Measurements from ENCODE around the gene CHN1.

CHN1 gene

GRCh38 chr2:174882416-174882815, 122.8 kb downstream of the CHN1 start:
- H3K4me3 ChIP-seq (ENCODE audit: low read depth, low read length), result no peak overlapping the region
- no peak for TF ChIP-seq CTCF (conservative IDR thresholded peaks at IDR 0.05; ENCODE audit: low read depth, low read length)
- no peak for DNase-seq (ENCODE audit: low read depth)

- H3K4me3 ChIP-seq (ENCODE audit: low read depth, low read length), result no peak overlapping the region
- DNase-seq (ENCODE audit: low read depth), result no peak
- TF ChIP-seq CTCF (conservative IDR thresholded peaks at IDR 0.05; ENCODE audit: low read depth, low read length), result no peak
Measured at GRCh38 chr2:174881678-174882077, 123.5 kb downstream of the CHN1 start.

- DNase-seq (ENCODE audit: low read depth), result peak; percentile 49
- TF ChIP-seq CTCF (conservative IDR thresholded peaks at IDR 0.05; ENCODE audit: low read depth, low read length), result no peak
- H3K4me3 ChIP-seq (ENCODE audit: low read depth, low read length), result peak overlapping the region; percentile 46
Measured at GRCh38 chr2:174878537-174879147, 126.5 kb downstream of the CHN1 start.

- TF ChIP-seq CTCF (conservative IDR thresholded peaks at IDR 0.05; ENCODE audit: low read depth, low read length), result no peak
- no peak for DNase-seq (ENCODE audit: low read depth)
- no peak overlapping the region for H3K4me3 ChIP-seq (ENCODE audit: low read depth, low read length)
Measured at GRCh38 chr2:174877751-174878150, 127.4 kb downstream of the CHN1 start.

GRCh38 chr2:174877301-174877700, 127.9 kb downstream of the CHN1 start:
- no peak for DNase-seq (ENCODE audit: low read depth)
- TF ChIP-seq CTCF (conservative IDR thresholded peaks at IDR 0.05; ENCODE audit: low read depth, low read length), result no peak
- H3K4me3 ChIP-seq (ENCODE audit: low read depth, low read length), result no peak overlapping the region

GRCh38 chr2:174874085-174874484, 131.1 kb downstream of the CHN1 start:
- DNase-seq (ENCODE audit: low read depth), result no peak
- no peak for TF ChIP-seq CTCF (conservative IDR thresholded peaks at IDR 0.05; ENCODE audit: low read depth, low read length)
- H3K4me3 ChIP-seq (ENCODE audit: low read depth, low read length), result no peak overlapping the region

GRCh38 chr2:174873471-174873870, 131.7 kb downstream of the CHN1 start:
- DNase-seq (ENCODE audit: low read depth), result peak; percentile 43
- H3K4me3 ChIP-seq (ENCODE audit: low read depth, low read length), result no peak overlapping the region
- TF ChIP-seq CTCF (conservative IDR thresholded peaks at IDR 0.05; ENCODE audit: low read depth, low read length), result no peak
